Measurements from ENCODE around the gene NRCAM. TPM values are rescaled to one million over a fixed set of nuclear protein-coding genes. Genes with fewer than 3 reads are reported as not detected.

The NRCAM gene
- total and polyA plus RNA-seq, 2 of the 13 experiments (the other 11 are each of a cell fraction or from before 2014, with no cell fraction given): 0.31 to 0.33 TPM

DNA sequence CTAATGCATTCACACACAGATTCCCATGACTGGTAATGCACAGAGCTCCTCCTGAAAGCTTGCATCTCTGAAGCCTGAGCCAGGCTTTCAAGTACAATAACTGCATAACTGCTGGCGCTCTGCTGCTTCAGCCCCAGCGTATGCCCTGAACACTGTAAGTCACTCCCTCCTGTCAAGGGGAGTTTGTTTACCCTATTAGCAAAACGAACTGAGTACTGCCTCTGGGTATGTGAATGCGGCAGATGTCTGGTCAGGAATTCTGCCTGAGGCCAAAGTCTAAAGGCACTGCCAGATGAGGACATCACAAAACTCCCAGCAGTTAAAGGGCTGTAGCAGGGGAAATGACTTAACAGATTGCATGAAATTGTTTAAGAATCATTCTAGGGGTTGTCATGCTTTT lies 97.7 kb downstream of the NRCAM start (continued):
- peak; percentile 50; the same call in 1 of the 2 replicates for TF ChIP-seq TFE3 (CRISPR knock-in tag; IDR thresholded peaks at IDR 0.05)
- TF ChIP-seq MYPOP (CRISPR knock-in tag; IDR thresholded peaks at IDR 0.05): 0 out of 2 replicates have a peak, but pooled peaks have one; percentile 40
- TF ChIP-seq HMG20B (CRISPR knock-in tag; conservative IDR thresholded peaks at IDR 0.05): peak; percentile 70
- TF ChIP-seq, protein P1, sequence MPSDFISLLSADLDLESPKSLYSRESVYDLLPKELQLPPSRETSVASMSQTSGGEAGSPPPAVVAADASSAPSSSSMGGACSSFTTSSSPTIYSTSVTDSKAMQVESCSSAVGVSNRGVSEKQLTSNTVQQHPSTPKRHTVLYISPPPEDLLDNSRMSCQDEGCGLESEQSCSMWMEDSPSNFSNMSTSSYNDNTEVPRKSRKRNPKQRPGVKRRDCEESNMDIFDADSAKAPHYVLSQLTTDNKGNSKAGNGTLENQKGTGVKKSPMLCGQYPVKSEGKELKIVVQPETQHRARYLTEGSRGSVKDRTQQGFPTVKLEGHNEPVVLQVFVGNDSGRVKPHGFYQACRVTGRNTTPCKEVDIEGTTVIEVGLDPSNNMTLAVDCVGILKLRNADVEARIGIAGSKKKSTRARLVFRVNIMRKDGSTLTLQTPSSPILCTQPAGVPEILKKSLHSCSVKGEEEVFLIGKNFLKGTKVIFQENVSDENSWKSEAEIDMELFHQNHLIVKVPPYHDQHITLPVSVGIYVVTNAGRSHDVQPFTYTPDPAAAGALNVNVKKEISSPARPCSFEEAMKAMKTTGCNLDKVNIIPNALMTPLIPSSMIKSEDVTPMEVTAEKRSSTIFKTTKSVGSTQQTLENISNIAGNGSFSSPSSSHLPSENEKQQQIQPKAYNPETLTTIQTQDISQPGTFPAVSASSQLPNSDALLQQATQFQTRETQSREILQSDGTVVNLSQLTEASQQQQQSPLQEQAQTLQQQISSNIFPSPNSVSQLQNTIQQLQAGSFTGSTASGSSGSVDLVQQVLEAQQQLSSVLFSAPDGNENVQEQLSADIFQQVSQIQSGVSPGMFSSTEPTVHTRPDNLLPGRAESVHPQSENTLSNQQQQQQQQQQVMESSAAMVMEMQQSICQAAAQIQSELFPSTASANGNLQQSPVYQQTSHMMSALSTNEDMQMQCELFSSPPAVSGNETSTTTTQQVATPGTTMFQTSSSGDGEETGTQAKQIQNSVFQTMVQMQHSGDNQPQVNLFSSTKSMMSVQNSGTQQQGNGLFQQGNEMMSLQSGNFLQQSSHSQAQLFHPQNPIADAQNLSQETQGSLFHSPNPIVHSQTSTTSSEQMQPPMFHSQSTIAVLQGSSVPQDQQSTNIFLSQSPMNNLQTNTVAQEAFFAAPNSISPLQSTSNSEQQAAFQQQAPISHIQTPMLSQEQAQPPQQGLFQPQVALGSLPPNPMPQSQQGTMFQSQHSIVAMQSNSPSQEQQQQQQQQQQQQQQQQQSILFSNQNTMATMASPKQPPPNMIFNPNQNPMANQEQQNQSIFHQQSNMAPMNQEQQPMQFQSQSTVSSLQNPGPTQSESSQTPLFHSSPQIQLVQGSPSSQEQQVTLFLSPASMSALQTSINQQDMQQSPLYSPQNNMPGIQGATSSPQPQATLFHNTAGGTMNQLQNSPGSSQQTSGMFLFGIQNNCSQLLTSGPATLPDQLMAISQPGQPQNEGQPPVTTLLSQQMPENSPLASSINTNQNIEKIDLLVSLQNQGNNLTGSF (CRISPR knock-in tag; IDR thresholded peaks at IDR 0.05): no peak
- no peak for TF ChIP-seq ZNF382 (CRISPR knock-in tag; IDR thresholded peaks at IDR 0.05; ENCODE audit: borderline replicate concordance)
- TF ChIP-seq, protein P2, sequence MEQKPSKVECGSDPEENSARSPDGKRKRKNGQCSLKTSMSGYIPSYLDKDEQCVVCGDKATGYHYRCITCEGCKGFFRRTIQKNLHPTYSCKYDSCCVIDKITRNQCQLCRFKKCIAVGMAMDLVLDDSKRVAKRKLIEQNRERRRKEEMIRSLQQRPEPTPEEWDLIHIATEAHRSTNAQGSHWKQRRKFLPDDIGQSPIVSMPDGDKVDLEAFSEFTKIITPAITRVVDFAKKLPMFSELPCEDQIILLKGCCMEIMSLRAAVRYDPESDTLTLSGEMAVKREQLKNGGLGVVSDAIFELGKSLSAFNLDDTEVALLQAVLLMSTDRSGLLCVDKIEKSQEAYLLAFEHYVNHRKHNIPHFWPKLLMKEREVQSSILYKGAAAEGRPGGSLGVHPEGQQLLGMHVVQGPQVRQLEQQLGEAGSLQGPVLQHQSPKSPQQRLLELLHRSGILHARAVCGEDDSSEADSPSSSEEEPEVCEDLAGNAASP (CRISPR knock-in tag; IDR thresholded peaks at IDR 0.05; ENCODE audit: borderline replicate concordance): peak; percentile 94
- TF ChIP-seq FOXP1 (IDR thresholded peaks at IDR 0.05): peak; percentile 80
- peak; percentile 87 for TF ChIP-seq FOXP1 (CRISPR knock-in tag; IDR thresholded peaks at IDR 0.05)
- TF ChIP-seq FOXJ3 (CRISPR knock-in tag; IDR thresholded peaks at IDR 0.05; ENCODE audit: borderline replicate concordance): peak; percentile 83; the same call in 1 of the 2 replicates
- no peak for TF ChIP-seq MTA3 (CRISPR knock-in tag; IDR thresholded peaks at IDR 0.05)
- TF ChIP-seq, protein P3, sequence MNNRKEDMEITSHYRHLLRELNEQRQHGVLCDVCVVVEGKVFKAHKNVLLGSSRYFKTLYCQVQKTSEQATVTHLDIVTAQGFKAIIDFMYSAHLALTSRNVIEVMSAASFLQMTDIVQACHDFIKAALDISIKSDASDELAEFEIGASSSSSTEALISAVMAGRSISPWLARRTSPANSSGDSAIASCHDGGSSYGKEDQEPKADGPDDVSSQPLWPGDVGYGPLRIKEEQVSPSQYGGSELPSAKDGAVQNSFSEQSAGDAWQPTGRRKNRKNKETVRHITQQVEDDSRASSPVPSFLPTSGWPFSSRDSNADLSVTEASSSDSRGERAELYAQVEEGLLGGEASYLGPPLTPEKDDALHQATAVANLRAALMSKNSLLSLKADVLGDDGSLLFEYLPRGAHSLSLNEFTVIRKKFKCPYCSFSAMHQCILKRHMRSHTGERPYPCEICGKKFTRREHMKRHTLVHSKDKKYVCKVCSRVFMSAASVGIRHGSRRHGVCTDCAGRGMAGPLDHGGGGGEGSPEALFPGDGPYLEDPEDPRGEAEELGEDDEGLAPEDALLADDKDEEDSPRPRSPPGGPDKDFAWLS (CRISPR knock-in tag; IDR thresholded peaks at IDR 0.05; ENCODE audit: borderline replicate concordance): no peak
- no peak for TF ChIP-seq NRL (CRISPR knock-in tag; IDR thresholded peaks at IDR 0.05; ENCODE audit: borderline replicate concordance)
- TF ChIP-seq MAFK (conservative IDR thresholded peaks at IDR 0.05 in 1 of 2, IDR thresholded peaks at IDR 0.05 in 1 of 2; ENCODE audit: low read length in 2 of 2): peak in 1 of 2 experiments; percentile 36; a peak in 1 of 4 replicates
- no peak for TF ChIP-seq RFX3 (CRISPR knock-in tag; IDR thresholded peaks at IDR 0.05)
- TF ChIP-seq IRF1 (CRISPR knock-in tag; IDR thresholded peaks at IDR 0.05; ENCODE audit: low read depth): no peak
- TF ChIP-seq ZFP90 (CRISPR knock-in tag; IDR thresholded peaks at IDR 0.05; ENCODE audit: borderline replicate concordance): no peak
- TF ChIP-seq FOXA3 (CRISPR knock-in tag; IDR thresholded peaks at IDR 0.05): peak; percentile 94
- TF ChIP-seq NCOA5 (CRISPR knock-in tag; IDR thresholded peaks at IDR 0.05): no peak
- TF ChIP-seq YEATS2 (CRISPR knock-in tag; IDR thresholded peaks at IDR 0.05; ENCODE audit: borderline replicate concordance): peak; percentile 58; the same call in 1 of the 2 replicates

All from HepG2 (cell line).